ENCODE measurements around the gene PDE10A.

The PDE10A gene

DNA sequence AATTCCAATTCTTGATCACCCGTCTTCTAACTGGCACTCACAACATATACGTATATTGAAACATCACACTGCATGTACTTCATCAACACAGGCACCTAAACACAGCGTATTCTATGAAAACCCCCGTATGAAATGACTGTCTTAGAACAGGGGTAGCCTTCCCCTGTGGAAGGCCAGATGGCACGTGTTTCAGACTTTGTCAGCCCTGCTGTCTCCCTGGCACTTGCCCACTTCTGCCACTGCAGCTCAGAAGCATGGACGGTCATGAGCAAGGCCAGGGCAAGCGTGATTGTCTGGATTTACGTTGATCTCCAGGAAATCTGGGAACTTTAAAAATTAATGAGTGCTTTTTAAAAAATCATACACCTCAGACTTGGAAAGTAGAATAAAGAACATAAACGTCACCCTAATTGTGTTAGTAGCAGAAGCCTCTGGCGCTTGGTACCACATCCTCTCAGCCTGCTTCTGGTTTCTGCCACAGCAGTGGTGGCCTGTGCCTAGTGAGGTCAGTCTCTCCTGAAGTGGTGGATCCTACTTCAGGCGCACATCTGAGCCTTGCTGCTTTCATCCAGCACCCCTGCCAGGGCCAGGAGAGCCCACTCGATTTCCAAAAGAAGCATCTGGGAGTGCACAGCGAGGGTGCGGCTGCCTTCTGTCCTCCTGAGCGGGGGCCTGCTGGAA lies 18.3 kb downstream of the PDE10A start:
- no peak overlapping the region for H3K4me3 ChIP-seq (ENCODE audit: low read depth in 1 of 2, low read length in 2 of 2)
- H3K9ac ChIP-seq (ENCODE audit: low read depth in 1 of 2, low read length in 2 of 2): no peak overlapping the region
- no peaks in the 10 kb centered on the region for H3K9me3 ChIP-seq (ENCODE audit: control insufficient read depth in 1 of 2, low read length in 2 of 2)
- no peak overlapping the region for H3K27ac ChIP-seq (ENCODE audit: low read depth, low read length)
- peaks cover 7 to 25% of the 10 kb centered on the region in 2 donors for H3K4me1 ChIP-seq (ENCODE audit: control insufficient read depth in 1 of 2, insufficient read depth in 2 of 2, low read length in 2 of 2)
- H3K36me3 ChIP-seq (ENCODE audit: control insufficient read depth in 1 of 2, insufficient read depth in 2 of 2, low read length in 2 of 2): no peaks in the 10 kb centered on the region
- no peaks in the 10 kb centered on the region for H3K27me3 ChIP-seq (ENCODE audit: control insufficient read depth in 1 of 2, insufficient read depth in 2 of 2, low read length in 2 of 2)

DNA sequence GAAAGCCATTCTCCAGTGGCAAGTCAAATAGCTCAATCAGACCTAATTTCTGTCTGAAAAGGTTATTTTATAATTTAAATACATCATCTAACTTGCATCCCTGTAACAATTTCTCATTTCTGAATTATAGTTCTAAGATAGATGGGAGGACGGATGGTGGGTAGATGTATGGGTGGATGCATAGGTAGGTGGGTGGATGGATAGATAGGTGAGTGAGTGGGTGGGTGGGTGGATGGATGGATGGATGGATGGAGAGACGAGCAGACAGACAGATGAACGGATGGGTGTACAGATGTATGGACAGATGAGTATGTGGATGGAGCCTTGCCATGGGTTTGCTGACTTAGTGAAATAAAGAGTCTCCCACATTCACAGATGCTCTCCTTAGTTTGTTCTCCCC lies 20.0 kb downstream of the PDE10A start:
- Histone ChIP-seq H3K9ac (ENCODE audit: low read depth in 1 of 2, low read length in 2 of 2) (no peak overlapping the region), H3K4me1 (ENCODE audit: control insufficient read depth in 1 of 2, insufficient read depth in 2 of 2, low read length in 2 of 2) (peaks cover 0 to 14% of the 10 kb centered on the region in 2 donors), H3K27ac (ENCODE audit: low read depth, low read length) (no peak overlapping the region), H3K4me3 (ENCODE audit: low read depth in 1 of 2, low read length in 2 of 2) (no peak overlapping the region), H3K36me3 (ENCODE audit: control insufficient read depth in 1 of 2, insufficient read depth in 2 of 2, low read length in 2 of 2) (no peaks in the 10 kb centered on the region), H3K9me3 (ENCODE audit: control insufficient read depth in 1 of 2, low read length in 2 of 2) (no peaks in the 10 kb centered on the region), H3K27me3 (ENCODE audit: control insufficient read depth in 1 of 2, insufficient read depth in 2 of 2, low read length in 2 of 2) (no peaks in the 10 kb centered on the region)

DNA sequence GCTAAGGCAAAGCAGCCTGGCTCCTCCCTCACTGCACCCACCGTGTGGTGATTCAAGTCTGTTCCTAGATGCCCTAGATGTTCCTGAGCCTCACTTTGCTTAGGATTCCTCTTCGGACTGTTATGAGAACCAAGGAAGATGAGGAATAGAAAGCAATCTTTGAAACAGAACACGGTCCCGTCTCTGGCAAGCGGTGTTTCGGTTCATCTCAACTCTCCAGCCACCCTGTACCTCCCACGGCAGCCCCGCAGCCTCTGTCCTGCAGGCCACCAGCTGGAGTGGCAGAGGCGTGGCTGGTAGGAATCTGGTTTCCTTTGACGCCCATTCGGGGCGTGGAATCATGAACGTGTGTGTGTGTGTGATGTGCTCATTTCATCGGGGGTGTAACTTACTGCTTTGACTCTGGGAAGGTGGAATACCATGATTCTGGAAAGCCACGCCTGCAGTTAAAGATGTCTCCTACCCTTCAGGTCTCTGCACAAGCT lies 21.3 kb downstream of the PDE10A start:
- Histone ChIP-seq H3K36me3 (ENCODE audit: control insufficient read depth in 1 of 2, insufficient read depth in 2 of 2, low read length in 2 of 2) (no peaks in the 10 kb centered on the region), H3K9ac (ENCODE audit: low read depth in 1 of 2, low read length in 2 of 2) (no peak overlapping the region), H3K27ac (ENCODE audit: low read depth, low read length) (no peak overlapping the region), H3K4me1 (ENCODE audit: control insufficient read depth in 1 of 2, insufficient read depth in 2 of 2, low read length in 2 of 2) (peaks cover 3 to 5% of the 10 kb centered on the region in 2 donors), H3K9me3 (ENCODE audit: control insufficient read depth in 1 of 2, low read length in 2 of 2) (no peaks in the 10 kb centered on the region), H3K4me3 (ENCODE audit: low read depth in 1 of 2, low read length in 2 of 2) (no peak overlapping the region), H3K27me3 (ENCODE audit: control insufficient read depth in 1 of 2, insufficient read depth in 2 of 2, low read length in 2 of 2) (no peaks in the 10 kb centered on the region)

DNA sequence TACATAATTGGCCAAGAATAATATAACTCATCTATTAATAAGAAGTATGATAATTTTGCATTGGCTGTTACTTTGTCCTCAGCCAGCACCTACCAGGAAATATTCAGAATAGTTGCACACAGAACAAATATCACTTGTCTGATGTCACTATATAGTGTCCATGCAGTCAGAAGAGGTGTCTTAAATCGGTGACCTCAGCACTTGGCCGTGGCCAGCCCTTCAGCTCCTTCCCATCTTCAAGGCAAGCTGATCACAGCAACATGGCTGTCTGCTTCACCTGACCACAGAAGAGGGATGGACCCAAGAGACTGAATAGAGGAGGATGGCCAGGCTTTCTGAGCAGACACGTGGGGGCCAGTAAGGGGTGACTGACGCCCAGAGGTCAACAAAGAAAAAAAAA lies 22.2 kb downstream of the PDE10A start:
- peaks cover 1 to 3% of the 10 kb centered on the region in 2 donors for H3K4me1 ChIP-seq (ENCODE audit: control insufficient read depth in 1 of 2, insufficient read depth in 2 of 2, low read length in 2 of 2)
- H3K27ac ChIP-seq (ENCODE audit: low read depth, low read length): no peak overlapping the region
- no peak overlapping the region for H3K4me3 ChIP-seq (ENCODE audit: low read depth in 1 of 2, low read length in 2 of 2)
- no peak overlapping the region for H3K9ac ChIP-seq (ENCODE audit: low read depth in 1 of 2, low read length in 2 of 2)
- H3K36me3 ChIP-seq (ENCODE audit: control insufficient read depth in 1 of 2, insufficient read depth in 2 of 2, low read length in 2 of 2): no peaks in the 10 kb centered on the region
- no peaks in the 10 kb centered on the region for H3K27me3 ChIP-seq (ENCODE audit: control insufficient read depth in 1 of 2, insufficient read depth in 2 of 2, low read length in 2 of 2)
- no peaks in the 10 kb centered on the region for H3K9me3 ChIP-seq (ENCODE audit: control insufficient read depth in 1 of 2, low read length in 2 of 2)

DNA sequence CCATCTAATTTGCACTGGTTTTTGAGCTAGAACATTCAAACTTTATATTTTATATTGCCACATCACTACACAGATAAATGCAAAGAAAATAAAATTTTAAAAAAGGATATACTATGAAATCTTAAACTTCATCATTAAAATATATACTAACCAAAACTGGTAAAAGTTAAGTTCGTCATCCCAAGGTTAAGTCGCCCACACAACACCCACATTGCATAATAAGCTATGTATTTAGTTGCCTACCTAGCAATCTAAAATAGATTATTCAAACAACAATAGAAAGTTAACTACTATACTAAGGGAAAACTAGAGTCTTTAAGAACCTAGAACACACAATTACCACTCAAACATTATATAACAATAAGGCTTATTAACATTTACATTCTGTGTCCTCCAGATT lies 24.5 kb downstream of the PDE10A start:
- H3K4me1 ChIP-seq (ENCODE audit: control insufficient read depth in 1 of 2, insufficient read depth in 2 of 2, low read length in 2 of 2): peaks cover 3 to 8% of the 10 kb centered on the region in 2 donors
- H3K4me3 ChIP-seq (ENCODE audit: low read depth in 1 of 2, low read length in 2 of 2): no peak overlapping the region
- no peaks in the 10 kb centered on the region for H3K36me3 ChIP-seq (ENCODE audit: control insufficient read depth in 1 of 2, insufficient read depth in 2 of 2, low read length in 2 of 2)
- no peak overlapping the region for H3K27ac ChIP-seq (ENCODE audit: low read depth, low read length)
- H3K9me3 ChIP-seq (ENCODE audit: control insufficient read depth in 1 of 2, low read length in 2 of 2): no peaks in the 10 kb centered on the region
- H3K9ac ChIP-seq (ENCODE audit: low read depth in 1 of 2, low read length in 2 of 2): no peak overlapping the region
- no peaks in the 10 kb centered on the region for H3K27me3 ChIP-seq (ENCODE audit: control insufficient read depth in 1 of 2, insufficient read depth in 2 of 2, low read length in 2 of 2)

DNA sequence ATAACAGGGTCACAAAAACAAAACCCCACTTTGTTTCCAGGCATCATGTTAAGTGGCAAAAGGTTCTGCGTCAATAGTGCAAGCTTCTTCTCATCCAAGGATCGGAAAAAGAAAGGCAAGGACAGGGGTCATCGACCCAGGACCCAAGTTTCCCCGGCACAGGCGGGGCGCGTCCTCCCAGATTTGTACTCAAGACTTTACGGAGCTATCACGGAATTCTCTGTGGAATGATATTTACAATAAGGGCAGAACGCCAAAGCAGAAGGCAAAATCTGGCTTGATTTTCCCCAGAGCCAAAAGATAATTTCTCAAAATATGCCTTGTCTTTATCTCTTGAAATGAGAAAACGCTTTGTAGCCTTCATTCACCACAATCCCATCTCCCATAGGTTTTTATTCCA lies 25.5 kb downstream of the PDE10A start:
- no peak overlapping the region for H3K9ac ChIP-seq (ENCODE audit: low read depth in 1 of 2, low read length in 2 of 2)
- H3K4me1 ChIP-seq (ENCODE audit: control insufficient read depth in 1 of 2, insufficient read depth in 2 of 2, low read length in 2 of 2): peaks cover 3 to 8% of the 10 kb centered on the region in 2 donors

DNA sequence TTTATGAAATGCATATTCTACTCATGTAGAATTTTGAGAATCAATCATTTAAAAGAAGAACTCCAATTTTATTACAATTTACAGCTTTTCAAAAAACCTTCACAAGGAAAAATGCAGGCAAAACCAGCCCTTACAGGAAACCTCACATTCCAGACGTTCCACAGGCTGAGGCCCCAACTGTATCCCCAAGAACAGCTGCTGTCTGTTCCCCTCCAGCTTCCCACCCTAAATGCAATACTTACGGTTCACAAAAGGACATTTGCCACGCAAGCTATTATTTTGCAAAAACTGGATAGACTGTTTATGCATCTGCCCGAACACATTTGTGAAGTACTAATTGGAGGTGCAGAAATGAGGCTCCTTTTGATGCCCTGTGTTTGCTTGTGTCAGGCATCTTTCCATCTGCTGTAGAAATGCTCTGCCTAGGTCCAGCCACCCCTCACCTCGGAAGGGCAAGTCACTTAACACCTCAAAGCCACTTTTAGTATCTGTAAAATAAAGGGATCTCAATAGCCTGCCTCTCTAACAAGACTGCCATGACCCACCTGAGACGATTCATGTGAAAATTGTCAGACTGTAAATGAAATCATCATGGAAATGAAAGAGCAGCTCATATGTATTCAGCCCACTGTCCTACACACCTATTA lies 26.5 kb downstream of the PDE10A start:
- no peaks in the 10 kb centered on the region for H3K36me3 ChIP-seq (ENCODE audit: control insufficient read depth in 1 of 2, insufficient read depth in 2 of 2, low read length in 2 of 2)
- H3K4me3 ChIP-seq (ENCODE audit: low read depth in 1 of 2, low read length in 2 of 2): no peak overlapping the region
- no peak overlapping the region for H3K9ac ChIP-seq (ENCODE audit: low read depth in 1 of 2, low read length in 2 of 2)
- no peak overlapping the region for H3K27ac ChIP-seq (ENCODE audit: low read depth, low read length)
- H3K4me1 ChIP-seq (ENCODE audit: control insufficient read depth in 1 of 2, insufficient read depth in 2 of 2, low read length in 2 of 2): peaks cover 3 to 8% of the 10 kb centered on the region in 2 donors
- no peaks in the 10 kb centered on the region for H3K9me3 ChIP-seq (ENCODE audit: control insufficient read depth in 1 of 2, low read length in 2 of 2)
- H3K27me3 ChIP-seq (ENCODE audit: control insufficient read depth in 1 of 2, insufficient read depth in 2 of 2, low read length in 2 of 2): no peaks in the 10 kb centered on the region

More for the DNA sequence above, 25.5 kb downstream of the PDE10A start:
- Histone ChIP-seq H3K27ac (ENCODE audit: low read depth, low read length) (no peak overlapping the region), H3K36me3 (ENCODE audit: control insufficient read depth in 1 of 2, insufficient read depth in 2 of 2, low read length in 2 of 2) (no peaks in the 10 kb centered on the region), H3K4me3 (ENCODE audit: low read depth in 1 of 2, low read length in 2 of 2) (peak overlapping the region in 1 of 2 donors; percentile 4), H3K27me3 (ENCODE audit: control insufficient read depth in 1 of 2, insufficient read depth in 2 of 2, low read length in 2 of 2) (no peaks in the 10 kb centered on the region), H3K9me3 (ENCODE audit: control insufficient read depth in 1 of 2, low read length in 2 of 2) (no peaks in the 10 kb centered on the region)

DNA sequence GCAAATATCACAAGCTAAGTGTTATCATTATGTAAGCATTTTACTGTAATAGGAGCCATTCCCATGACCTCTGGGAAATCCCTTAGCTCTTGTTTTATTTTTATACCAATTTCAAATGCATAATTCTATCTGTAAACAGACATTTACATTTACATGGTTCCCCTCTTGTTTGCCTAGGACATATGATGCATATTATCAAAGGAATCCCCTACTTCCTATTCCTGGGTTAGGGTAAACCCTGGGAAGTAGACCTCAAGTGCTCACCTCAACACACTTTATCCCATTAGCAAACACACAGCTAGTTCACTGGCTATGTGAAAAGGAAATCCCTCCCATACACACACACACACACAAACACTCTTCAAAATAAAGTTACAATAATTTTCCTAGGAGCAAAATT lies 27.1 kb downstream of the PDE10A start:
- Histone ChIP-seq H3K4me3 (ENCODE audit: low read depth in 1 of 2, low read length in 2 of 2) (no peak overlapping the region), H3K9me3 (ENCODE audit: control insufficient read depth in 1 of 2, low read length in 2 of 2) (no peaks in the 10 kb centered on the region), H3K27ac (ENCODE audit: low read depth, low read length) (no peak overlapping the region), H3K27me3 (ENCODE audit: control insufficient read depth in 1 of 2, insufficient read depth in 2 of 2, low read length in 2 of 2) (no peaks in the 10 kb centered on the region), H3K36me3 (ENCODE audit: control insufficient read depth in 1 of 2, insufficient read depth in 2 of 2, low read length in 2 of 2) (no peaks in the 10 kb centered on the region), H3K4me1 (ENCODE audit: control insufficient read depth in 1 of 2, insufficient read depth in 2 of 2, low read length in 2 of 2) (peaks cover 3 to 8% of the 10 kb centered on the region in 2 donors), H3K9ac (ENCODE audit: low read depth in 1 of 2, low read length in 2 of 2) (no peak overlapping the region)

DNA sequence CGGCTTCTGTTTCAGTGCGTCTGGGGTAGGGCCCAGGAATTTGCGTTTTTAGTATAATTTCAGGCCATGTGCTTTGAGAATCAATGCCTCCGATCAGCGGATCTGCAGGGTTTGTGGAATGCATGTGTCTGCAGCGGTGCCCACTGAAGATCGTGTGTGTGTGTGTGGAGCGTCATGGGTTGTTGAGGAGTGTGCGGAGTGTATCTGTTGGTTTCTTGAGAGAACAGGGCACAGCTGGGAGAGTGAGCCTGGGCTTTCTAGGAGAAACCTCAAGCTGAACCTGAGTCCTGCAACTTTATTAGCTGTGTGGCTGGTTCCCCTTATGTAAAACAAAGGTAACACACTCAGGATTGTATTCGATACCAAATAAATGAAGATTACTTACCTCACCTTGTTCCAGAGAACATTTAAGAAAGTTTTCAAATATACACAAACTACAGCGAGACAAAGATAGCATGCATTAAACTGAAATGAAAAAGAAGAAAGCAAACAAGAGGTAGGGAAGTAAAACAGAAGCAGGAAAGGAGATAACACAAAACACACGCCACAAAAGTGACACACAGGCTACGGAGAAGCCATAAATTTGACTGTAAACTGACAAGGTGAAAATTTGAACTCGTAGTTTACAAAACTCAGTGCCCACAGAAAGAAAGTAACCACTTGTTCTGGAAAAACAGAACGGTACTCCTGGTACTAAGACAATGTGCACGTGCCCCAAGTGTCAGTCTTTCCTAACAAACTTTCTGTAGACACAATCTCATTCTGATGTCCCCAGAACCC lies 28.8 kb downstream of the PDE10A start:
- Histone ChIP-seq H3K27me3 (ENCODE audit: control insufficient read depth in 1 of 2, insufficient read depth in 2 of 2, low read length in 2 of 2) (no peaks in the 10 kb centered on the region), H3K4me3 (ENCODE audit: low read depth in 1 of 2, low read length in 2 of 2) (no peak overlapping the region), H3K9me3 (ENCODE audit: control insufficient read depth in 1 of 2, low read length in 2 of 2) (no peaks in the 10 kb centered on the region), H3K27ac (ENCODE audit: low read depth, low read length) (no peak overlapping the region), H3K36me3 (ENCODE audit: control insufficient read depth in 1 of 2, insufficient read depth in 2 of 2, low read length in 2 of 2) (no peaks in the 10 kb centered on the region), H3K4me1 (ENCODE audit: control insufficient read depth in 1 of 2, insufficient read depth in 2 of 2, low read length in 2 of 2) (peaks cover 3 to 8% of the 10 kb centered on the region in 2 donors), H3K9ac (ENCODE audit: low read depth in 1 of 2, low read length in 2 of 2) (no peak overlapping the region)

DNA sequence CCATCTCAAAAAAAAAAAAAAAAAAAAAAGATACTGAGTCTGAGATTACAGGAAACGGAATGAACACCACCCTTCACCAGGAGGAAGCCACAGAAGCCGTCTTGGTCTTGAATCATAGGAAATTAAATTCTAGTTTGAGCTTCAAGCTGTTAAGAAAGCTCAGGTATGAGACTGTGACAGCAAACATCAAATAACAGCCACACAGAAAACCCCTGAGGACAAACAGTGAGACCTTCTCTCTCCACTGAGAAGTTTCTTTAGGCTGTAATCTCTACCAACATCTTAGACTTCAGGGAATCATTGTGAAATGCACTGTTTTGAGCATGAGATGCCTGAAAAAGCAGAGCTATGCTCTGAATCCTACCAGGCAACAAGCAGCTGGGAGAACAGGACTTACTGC lies 30.8 kb downstream of the PDE10A start:
- Histone ChIP-seq H3K4me3 (ENCODE audit: low read depth in 1 of 2, low read length in 2 of 2) (no peak overlapping the region), H3K27me3 (ENCODE audit: control insufficient read depth in 1 of 2, insufficient read depth in 2 of 2, low read length in 2 of 2) (no peaks in the 10 kb centered on the region), H3K27ac (ENCODE audit: low read depth, low read length) (no peak overlapping the region), H3K36me3 (ENCODE audit: control insufficient read depth in 1 of 2, insufficient read depth in 2 of 2, low read length in 2 of 2) (no peaks in the 10 kb centered on the region), H3K4me1 (ENCODE audit: control insufficient read depth in 1 of 2, insufficient read depth in 2 of 2, low read length in 2 of 2) (peaks cover 2 to 8% of the 10 kb centered on the region in 2 donors), H3K9ac (ENCODE audit: low read depth in 1 of 2, low read length in 2 of 2) (no peak overlapping the region), H3K9me3 (ENCODE audit: control insufficient read depth in 1 of 2, low read length in 2 of 2) (no peaks in the 10 kb centered on the region)

All from duodenal mucosa (tissue), 2 donors.